Measurements from ENCODE around the gene HEPACAM2.

GRCh38 chr7:93265220-93265619, 39.0 kb upstream of the HEPACAM2 start:
- no peak for TF ChIP-seq POLR2A (IDR thresholded peaks at IDR 0.05)
- TF ChIP-seq CTCF (IDR thresholded peaks at IDR 0.05) = no peak
